DMS53 (cell line): ENCODE data around the gene P3H2.
"Not testable (repeated sequence)": the region's sequence is repeated elsewhere in the genome, so short reads cannot be mapped to it uniquely, and the experiment has no call there.

Source experiments
- DNase-seq: peaks from one replicate; lab custom pipeline; 2025; lab: John Stamatoyannopoulos, UW

The P3H2 gene

GRCh38 chr3:190084983-190085382, 35.7 kb downstream of the P3H2 start:
- no peak for DNase-seq

- no peak for DNase-seq
Observed at GRCh38 chr3:190083635-190084034, 37.1 kb downstream of the P3H2 start.

- no peak for DNase-seq
Observed at GRCh38 chr3:190081389-190081788, 39.3 kb downstream of the P3H2 start.

GRCh38 chr3:190079173-190079572, 41.5 kb downstream of the P3H2 start:
- DNase-seq: not testable (repeated sequence)

- DNase-seq: no peak
Observed at GRCh38 chr3:190077395-190078045, 43.2 kb downstream of the P3H2 start.

GRCh38 chr3:190076601-190077394, 43.9 kb downstream of the P3H2 start:
- DNase-seq: peak; percentile 20

GRCh38 chr3:190076136-190076535, 44.6 kb downstream of the P3H2 start:
- DNase-seq: no peak

GRCh38 chr3:190074817-190075216, 45.9 kb downstream of the P3H2 start:
- no peak for DNase-seq

- DNase-seq: peak; percentile 6
Observed at GRCh38 chr3:190073264-190074008, 47.3 kb downstream of the P3H2 start.

- DNase-seq: no peak
Observed at GRCh38 chr3:190072856-190073255, 47.8 kb downstream of the P3H2 start.

- DNase-seq: not testable (repeated sequence)
Observed at GRCh38 chr3:190071921-190072320, 48.8 kb downstream of the P3H2 start.

- peak; percentile 76 for DNase-seq
Observed at GRCh38 chr3:190070622-190071347, 49.9 kb downstream of the P3H2 start.

GRCh38 chr3:190065204-190065603, 55.5 kb downstream of the P3H2 start:
- DNase-seq: no peak

GRCh38 chr3:190064659-190065058, 56.0 kb downstream of the P3H2 start:
- DNase-seq: no peak

GRCh38 chr3:190064112-190064511, 56.6 kb downstream of the P3H2 start:
- DNase-seq: no peak

- no peak for DNase-seq
Observed at GRCh38 chr3:190063490-190063889, 57.2 kb downstream of the P3H2 start.

- no peak for DNase-seq
Observed at GRCh38 chr3:190060192-190060775, 60.4 kb downstream of the P3H2 start.

GRCh38 chr3:190059242-190059590, 61.5 kb downstream of the P3H2 start:
- DNase-seq: no peak

GRCh38 chr3:190058521-190059241, 62.0 kb downstream of the P3H2 start:
- DNase-seq: no peak

- no peak for DNase-seq
Observed at GRCh38 chr3:190056742-190057141, 64.0 kb downstream of the P3H2 start.

- DNase-seq: no peak
Observed at GRCh38 chr3:190055773-190056172, 64.9 kb downstream of the P3H2 start.
